Regular cardiac myocyte (primary cell): ENCODE results near the gene ZIM2. TPM values are rescaled to one million over a fixed set of nuclear protein-coding genes. Genes with fewer than 3 reads are reported as not detected.

Experiments
- total RNA-seq: library from RNA; depleted of rRNA; stranded (reverse); fragments of >200 nt; gene quantifications from 2 replicates; pipeline ENCODE4 v1.2.3, GENCODE V29; 2014

ZIM2 gene
- total RNA-seq, result under 0.01 TPM in 2 replicates

DNA sequence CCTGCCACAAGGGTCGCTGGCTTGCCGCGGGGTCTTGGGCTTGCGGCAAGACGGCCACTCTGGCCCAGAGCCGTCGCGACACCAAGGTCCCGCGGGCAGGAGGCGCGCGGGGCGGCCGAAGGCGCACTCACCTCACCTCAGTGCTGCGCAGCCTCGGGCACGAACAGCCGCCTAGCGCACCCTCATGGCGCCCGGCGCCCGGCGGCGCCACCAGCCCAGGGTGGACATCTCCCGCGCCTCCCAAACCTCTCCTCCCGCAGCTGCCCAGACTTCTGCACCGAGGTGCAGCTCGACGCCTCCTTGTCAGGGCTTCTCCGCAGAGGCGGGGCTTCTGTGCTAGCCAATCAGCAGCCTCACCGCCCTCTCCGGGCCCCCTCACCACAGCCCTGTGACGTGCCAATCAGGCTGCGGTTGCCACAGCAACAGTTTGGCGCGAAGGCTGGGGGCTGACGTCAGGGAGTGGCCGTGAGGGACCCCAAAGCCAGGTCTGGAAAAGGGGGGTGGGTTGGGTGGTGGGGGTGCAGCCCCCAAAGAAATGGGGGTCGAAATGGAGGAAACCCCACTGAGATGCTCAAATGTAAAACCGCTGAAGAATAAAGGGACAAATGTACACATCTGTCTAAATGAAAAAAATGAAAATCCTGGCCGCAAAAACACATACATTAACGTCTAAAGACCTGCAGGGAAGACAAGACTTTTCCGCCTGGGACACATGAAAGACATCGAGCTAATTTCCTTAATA lies at the start of gene ZIM2, which contains the start of gene PEG3:
TSS of gene ZIM2 (minus strand) at position 276 of the 742 bp plus-strand sequence. CDS start 16,449 bp downstream, outside the sequence.
TSS of gene PEG3 (minus strand) at position 276 of the 742 bp plus-strand sequence. CDS start 16,071 bp downstream, outside the sequence.

Other genes with a start within 250 kb of the ZIM2 start
- gene ZNF71, start 245.4 kb downstream of the ZIM2 start, total RNA-seq, result 4.8 and 6.5 TPM in 2 replicates
- 0.28 TPM in 1 of 2 replicates, not detected in the other for gene SMIM17, start 197.6 kb downstream of the ZIM2 start, total RNA-seq
- 0.38 and 1.7 TPM in 2 replicates for gene ZNF835, start 169.0 kb downstream of the ZIM2 start, total RNA-seq
- 3.1 and 5.4 TPM in 2 replicates for gene PEG3, start within 50 bp of the ZIM2 start, total RNA-seq